Measurements from ENCODE around the gene HIBCH. TPM values are rescaled to one million over a fixed set of nuclear protein-coding genes. Genes with fewer than 3 reads are reported as not detected.
"Not testable (repeated sequence)": the region's sequence is repeated elsewhere in the genome, so short reads cannot be mapped to it uniquely, and the experiment has no call there.

The HIBCH gene
- polyA plus RNA-seq, 1 donor (not counting 4 experiments of a cell fraction or from before 2014, with no cell fraction given) = 19.4 TPM

- no peaks in the 10 kb centered on the region for H3K79me2 ChIP-seq (ENCODE audit: control insufficient read depth, insufficient read depth, low read length)
- no peak for TF ChIP-seq EZH2 (IDR thresholded peaks at IDR 0.05; ENCODE audit: low read length)
- TF ChIP-seq CTCF (optimal IDR thresholded peaks at IDR 0.05 in 1 of 3, IDR thresholded peaks at IDR 0.05 in 1 of 3, conservative IDR thresholded peaks at IDR 0.05 in 1 of 3; ENCODE audit: extremely low read depth in 1 of 3, insufficient read depth in 2 of 3, low read length in 3 of 3) = no peak
- dilution Hi-C loops (cut with MboI; ENCODE audit: extremely low pct_ligation_motif_present, low sequenced_read_pairs) = no loop called here
- H3K9me3 ChIP-seq (ENCODE audit: control insufficient read depth, low read depth, low read length) = no peaks in the 10 kb centered on the region
- no peak for DNase-seq (ENCODE audit: low read depth, low spot score)
- peaks cover 0 to 2% of the 10 kb centered on the region in 2 experiments for H3K36me3 ChIP-seq (ENCODE audit: control insufficient read depth in 2 of 2, extremely low read depth in 1 of 2, insufficient read depth in 2 of 2, low read length in 2 of 2)
- no peaks in the 10 kb centered on the region for H3K9me1 ChIP-seq (ENCODE audit: control insufficient read depth, extremely low read depth, insufficient read depth, low read length)
- H2AFZ ChIP-seq (ENCODE audit: control insufficient read depth, low read length) = no peak overlapping the region
- FAIRE-seq = no peak
- H3K27ac ChIP-seq (ENCODE audit: control insufficient read depth, insufficient read depth, low read length) = no peak overlapping the region
- H3K4me1 ChIP-seq (ENCODE audit: control insufficient read depth, extremely low read depth, insufficient read depth, low read length) = no peaks in the 10 kb centered on the region
- H3K9ac ChIP-seq (ENCODE audit: control insufficient read depth, extremely low read depth, insufficient read depth, low read length) = no peak overlapping the region
- no peak overlapping the region for H3K4me3 ChIP-seq (ENCODE audit: control insufficient read depth in 2 of 3, extremely low read depth in 1 of 3, insufficient read depth in 2 of 3, low read depth in 1 of 3, low read length in 3 of 3)
- no peaks in the 10 kb centered on the region for H4K20me1 ChIP-seq (ENCODE audit: control insufficient read depth, extremely low read depth, insufficient read depth, low read length)
- no peak overlapping the region for H3K4me2 ChIP-seq (ENCODE audit: control insufficient read depth, extremely low read depth, insufficient read depth, low read depth, low read length)
- no peaks in the 10 kb centered on the region for H3K27me3 ChIP-seq (ENCODE audit: control insufficient read depth, extremely low read depth, insufficient read depth, low read length)
These were observed 18.6 kb downstream of the HIBCH start for GRCh38 chr2:190301032-190301431.

- DNase-seq (ENCODE audit: low read depth, low spot score); H3K27ac ChIP-seq (ENCODE audit: control insufficient read depth, insufficient read depth, low read length); H3K36me3 ChIP-seq (ENCODE audit: control insufficient read depth in 2 of 2, extremely low read depth in 1 of 2, insufficient read depth in 2 of 2, low read length in 2 of 2); H3K4me2 ChIP-seq (ENCODE audit: control insufficient read depth, extremely low read depth, insufficient read depth, low read depth, low read length); H3K4me3 ChIP-seq (ENCODE audit: control insufficient read depth in 2 of 3, extremely low read depth in 1 of 3, insufficient read depth in 2 of 3, low read depth in 1 of 3, low read length in 3 of 3); H3K9ac ChIP-seq (ENCODE audit: control insufficient read depth, extremely low read depth, insufficient read depth, low read length); H3K4me1 ChIP-seq (ENCODE audit: control insufficient read depth, extremely low read depth, insufficient read depth, low read length); H2AFZ ChIP-seq (ENCODE audit: control insufficient read depth, low read length); H4K20me1 ChIP-seq (ENCODE audit: control insufficient read depth, extremely low read depth, insufficient read depth, low read length); H3K79me2 ChIP-seq (ENCODE audit: control insufficient read depth, insufficient read depth, low read length); FAIRE-seq; H3K9me1 ChIP-seq (ENCODE audit: control insufficient read depth, extremely low read depth, insufficient read depth, low read length); H3K27me3 ChIP-seq (ENCODE audit: control insufficient read depth, extremely low read depth, insufficient read depth, low read length); dilution Hi-C loops (cut with MboI; ENCODE audit: extremely low pct_ligation_motif_present, low sequenced_read_pairs); H3K9me3 ChIP-seq (ENCODE audit: control insufficient read depth, low read depth, low read length): not testable (repeated sequence)
These were observed 21.7 kb downstream of the HIBCH start for GRCh38 chr2:190297880-190298279.

DNA sequence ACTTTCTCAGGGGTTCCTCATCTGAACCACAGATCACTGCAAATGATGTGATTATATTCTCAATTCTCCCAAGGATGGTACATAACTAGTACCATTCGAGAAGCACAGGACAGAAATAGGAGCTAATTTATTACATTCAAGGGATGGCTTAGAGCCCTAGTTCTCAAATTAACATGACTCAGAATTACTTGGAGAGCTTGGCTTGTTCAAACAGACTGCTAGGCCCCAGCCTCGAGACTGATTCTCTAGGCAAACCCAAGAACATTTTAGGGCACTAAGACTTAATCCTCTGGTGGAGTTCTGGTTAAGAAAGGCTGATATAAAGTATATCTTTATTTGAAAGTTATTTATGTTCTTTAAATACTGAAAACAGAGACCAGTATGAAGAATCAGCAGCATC is 35.8 kb downstream of the HIBCH start:
- FAIRE-seq (peak; percentile 77), DNase-seq (ENCODE audit: low read depth, low spot score) (no peak)
- peak overlapping the region; percentile 26 for H3K4me2 ChIP-seq (ENCODE audit: control insufficient read depth, extremely low read depth, insufficient read depth, low read depth, low read length)
- H3K27ac ChIP-seq (ENCODE audit: control insufficient read depth, insufficient read depth, low read length) = no peak overlapping the region
- peaks cover 0 to 4% of the 10 kb centered on the region in 2 experiments for H3K36me3 ChIP-seq (ENCODE audit: control insufficient read depth in 2 of 2, extremely low read depth in 1 of 2, insufficient read depth in 2 of 2, low read length in 2 of 2)
- dilution Hi-C loops (cut with MboI; ENCODE audit: extremely low pct_ligation_motif_present, low sequenced_read_pairs) = no loop called here
- peak overlapping the region; percentile 63 for H2AFZ ChIP-seq (ENCODE audit: control insufficient read depth, low read length)
- no peak for TF ChIP-seq EZH2 (IDR thresholded peaks at IDR 0.05; ENCODE audit: low read length)
- no peak for TF ChIP-seq CTCF (optimal IDR thresholded peaks at IDR 0.05 in 1 of 3, IDR thresholded peaks at IDR 0.05 in 1 of 3, conservative IDR thresholded peaks at IDR 0.05 in 1 of 3; ENCODE audit: extremely low read depth in 1 of 3, insufficient read depth in 2 of 3, low read length in 3 of 3)
- H3K27me3 ChIP-seq (ENCODE audit: control insufficient read depth, extremely low read depth, insufficient read depth, low read length) = no peaks in the 10 kb centered on the region
- no peak overlapping the region for H3K9ac ChIP-seq (ENCODE audit: control insufficient read depth, extremely low read depth, insufficient read depth, low read length)
- no peaks in the 10 kb centered on the region for H4K20me1 ChIP-seq (ENCODE audit: control insufficient read depth, extremely low read depth, insufficient read depth, low read length)
- H3K9me1 ChIP-seq (ENCODE audit: control insufficient read depth, extremely low read depth, insufficient read depth, low read length) = no peaks in the 10 kb centered on the region
- no peak overlapping the region for H3K4me3 ChIP-seq (ENCODE audit: control insufficient read depth in 2 of 3, extremely low read depth in 1 of 3, insufficient read depth in 2 of 3, low read depth in 1 of 3, low read length in 3 of 3)
- no peaks in the 10 kb centered on the region for H3K9me3 ChIP-seq (ENCODE audit: control insufficient read depth, low read depth, low read length)
- peaks cover 22% of the 10 kb centered on the region for H3K4me1 ChIP-seq (ENCODE audit: control insufficient read depth, extremely low read depth, insufficient read depth, low read length)
- no peaks in the 10 kb centered on the region for H3K79me2 ChIP-seq (ENCODE audit: control insufficient read depth, insufficient read depth, low read length)
